ENCODE results near the gene CPSF3.
"Not testable (repeated sequence)": the region's sequence is repeated elsewhere in the genome, so short reads cannot be mapped to it uniquely, and the experiment has no call there.

CPSF3 gene

GRCh38 chr2:9466147-9466683 lies 42.8 kb downstream of the CPSF3 start:
- no peak for DNase-seq (ENCODE audit: low read depth)

DNA sequence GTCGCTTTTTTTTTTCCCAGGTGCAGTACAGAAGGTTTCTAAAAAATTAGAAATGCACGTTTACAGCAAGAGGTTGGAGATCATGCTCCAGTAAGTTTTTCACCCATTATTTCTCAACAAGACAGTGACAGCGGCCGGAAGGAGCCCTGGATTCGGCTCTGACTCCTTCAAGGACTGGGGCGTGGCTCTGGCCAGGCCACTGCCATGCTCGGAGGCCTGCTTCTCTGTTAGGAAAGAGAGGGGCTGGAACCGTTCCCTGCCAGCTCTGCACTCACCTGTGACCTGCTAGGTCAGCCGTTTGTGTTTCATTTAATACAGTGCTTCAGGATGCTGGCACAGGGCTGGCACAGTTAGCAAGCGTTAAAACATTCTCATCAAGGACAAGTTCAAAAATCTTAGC lies 44.2 kb downstream of the CPSF3 start:
- DNase-seq (ENCODE audit: low read depth): no peak

DNA sequence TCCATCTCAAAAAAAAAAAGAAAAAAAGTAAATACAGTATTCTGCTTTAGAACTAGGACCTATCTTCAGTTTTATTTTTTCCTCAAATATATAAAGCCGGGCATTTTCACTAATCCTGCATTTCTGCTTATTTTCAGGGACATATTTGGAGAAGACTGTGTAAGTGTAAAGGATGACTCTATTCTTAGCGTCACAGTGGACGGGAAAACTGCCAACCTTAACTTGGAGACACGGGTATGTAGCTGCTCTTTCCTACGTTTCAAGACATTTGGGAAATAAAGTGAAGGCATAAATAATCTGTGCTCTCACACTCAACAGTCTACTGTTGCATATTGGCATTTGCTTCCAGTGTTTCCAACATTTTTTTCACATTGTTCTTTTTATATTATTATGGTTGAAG lies 47.8 kb downstream of the CPSF3 start:
- no peak for DNase-seq (ENCODE audit: low read depth)

DNA sequence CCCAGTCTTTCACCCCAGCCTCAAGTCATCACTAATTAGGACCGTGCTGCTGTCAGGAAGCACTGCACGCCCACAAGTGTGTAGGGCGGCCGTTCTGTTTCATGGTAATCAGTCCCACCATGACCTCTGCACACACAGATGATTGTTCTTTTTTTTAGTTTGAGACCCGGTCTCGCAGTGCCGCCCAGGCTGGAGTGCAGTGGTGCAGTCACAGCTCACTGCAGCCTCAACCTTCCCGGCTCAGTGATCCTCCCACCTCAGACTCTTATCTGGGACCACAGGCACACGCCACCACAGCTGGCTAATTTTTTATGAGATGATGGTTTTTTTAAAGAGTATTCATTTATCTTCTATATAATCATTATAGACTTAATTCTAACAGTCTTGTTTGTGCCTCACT lies 49.1 kb downstream of the CPSF3 start:
- DNase-seq (ENCODE audit: low read depth): no peak

GRCh38 chr2:9473308-9473984 lies 50.0 kb downstream of the CPSF3 start:
- DNase-seq (ENCODE audit: low read depth): no peak

GRCh38 chr2:9473985-9474360 lies 50.5 kb downstream of the CPSF3 start:
- peak; percentile 32 for DNase-seq (ENCODE audit: low read depth)

DNA sequence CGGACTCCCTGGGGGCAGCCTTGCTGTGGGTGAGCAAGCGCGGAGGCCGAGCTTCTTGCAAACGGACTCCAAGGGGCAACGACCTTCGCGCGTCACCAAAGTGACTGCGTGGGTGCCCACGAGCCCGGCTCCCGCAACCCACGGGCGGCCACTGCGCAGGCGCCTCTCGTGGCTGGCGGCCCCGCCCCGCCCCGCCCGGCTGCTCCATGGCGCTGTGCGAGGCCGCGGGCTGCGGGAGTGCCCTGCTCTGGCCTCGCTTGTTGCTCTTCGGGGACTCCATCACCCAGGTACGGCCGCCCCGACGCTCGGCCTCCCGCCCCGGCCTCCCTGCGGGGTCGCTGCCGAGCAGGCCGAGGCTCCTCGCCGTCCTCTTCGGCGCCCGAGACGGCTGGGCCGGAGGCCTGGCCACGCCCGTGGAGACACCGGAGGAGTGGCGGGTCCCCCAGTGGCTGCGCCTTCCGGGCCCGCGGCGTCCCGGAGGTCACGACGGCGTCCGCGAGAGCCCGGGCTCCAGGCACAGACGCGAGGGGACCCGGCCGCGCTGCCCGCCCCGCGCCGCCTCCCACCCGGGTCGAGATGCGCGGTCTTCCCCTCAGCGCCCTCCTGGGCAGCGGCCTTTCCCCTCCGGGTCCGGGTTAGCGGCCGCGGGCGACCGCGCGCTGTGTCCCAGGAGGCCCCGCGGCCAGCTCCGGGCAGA lies 51.1 kb downstream of the CPSF3 start, which contains the start of gene IAH1:
IAH1 (plus strand) TSS at position 191 of the 697 bp plus-strand sequence; CDS start at position 207, 16 bp downstream.
- peak; percentile 39 for DNase-seq (ENCODE audit: low read depth)

DNA sequence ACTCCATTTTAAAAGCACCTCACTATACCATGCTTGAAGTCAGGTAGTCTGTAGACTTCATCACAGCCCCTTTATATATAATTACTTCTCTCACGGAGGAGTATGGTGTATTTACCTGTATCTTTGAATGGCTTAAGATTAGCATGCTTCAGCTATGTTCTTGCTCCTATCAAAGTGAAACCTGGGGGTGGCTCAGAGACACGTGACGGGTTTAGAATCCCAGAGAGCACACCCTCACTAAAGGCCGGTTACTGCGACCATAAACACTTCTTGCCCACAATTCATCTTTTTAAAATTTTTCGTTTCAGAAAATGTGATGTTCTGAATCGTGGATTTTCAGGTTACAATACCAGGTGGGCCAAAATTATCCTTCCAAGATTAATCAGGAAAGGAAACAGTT lies 54.5 kb downstream of the CPSF3 start:
- no peak for DNase-seq (ENCODE audit: low read depth)

GRCh38 chr2:9478526-9478925 lies 55.1 kb downstream of the CPSF3 start:
- no peak for DNase-seq (ENCODE audit: low read depth)

GRCh38 chr2:9480157-9480556 lies 56.7 kb downstream of the CPSF3 start:
- DNase-seq (ENCODE audit: low read depth): no peak

DNA sequence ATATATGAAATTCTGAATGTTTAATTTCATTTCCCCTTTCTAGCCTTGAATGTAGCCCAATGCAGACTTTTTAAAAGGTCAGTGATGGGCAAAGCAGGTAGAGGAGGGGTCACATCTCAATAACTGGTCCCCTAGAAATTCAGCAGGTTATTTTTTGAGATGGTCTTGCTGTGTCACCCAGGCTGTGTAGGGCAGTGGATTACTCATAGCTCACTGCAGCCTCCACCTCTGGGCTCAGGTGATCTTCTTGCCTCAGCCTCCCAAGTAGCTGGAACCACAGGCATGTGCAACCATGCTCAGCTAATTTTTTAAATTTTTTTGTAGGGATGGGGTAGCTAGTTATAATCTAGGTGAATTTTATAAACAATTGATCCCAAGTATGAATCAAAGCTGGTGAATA lies 59.7 kb downstream of the CPSF3 start:
- DNase-seq (ENCODE audit: low read depth): no peak

GRCh38 chr2:9484533-9484932 lies 61.1 kb downstream of the CPSF3 start:
- no peak for DNase-seq (ENCODE audit: low read depth)

DNA sequence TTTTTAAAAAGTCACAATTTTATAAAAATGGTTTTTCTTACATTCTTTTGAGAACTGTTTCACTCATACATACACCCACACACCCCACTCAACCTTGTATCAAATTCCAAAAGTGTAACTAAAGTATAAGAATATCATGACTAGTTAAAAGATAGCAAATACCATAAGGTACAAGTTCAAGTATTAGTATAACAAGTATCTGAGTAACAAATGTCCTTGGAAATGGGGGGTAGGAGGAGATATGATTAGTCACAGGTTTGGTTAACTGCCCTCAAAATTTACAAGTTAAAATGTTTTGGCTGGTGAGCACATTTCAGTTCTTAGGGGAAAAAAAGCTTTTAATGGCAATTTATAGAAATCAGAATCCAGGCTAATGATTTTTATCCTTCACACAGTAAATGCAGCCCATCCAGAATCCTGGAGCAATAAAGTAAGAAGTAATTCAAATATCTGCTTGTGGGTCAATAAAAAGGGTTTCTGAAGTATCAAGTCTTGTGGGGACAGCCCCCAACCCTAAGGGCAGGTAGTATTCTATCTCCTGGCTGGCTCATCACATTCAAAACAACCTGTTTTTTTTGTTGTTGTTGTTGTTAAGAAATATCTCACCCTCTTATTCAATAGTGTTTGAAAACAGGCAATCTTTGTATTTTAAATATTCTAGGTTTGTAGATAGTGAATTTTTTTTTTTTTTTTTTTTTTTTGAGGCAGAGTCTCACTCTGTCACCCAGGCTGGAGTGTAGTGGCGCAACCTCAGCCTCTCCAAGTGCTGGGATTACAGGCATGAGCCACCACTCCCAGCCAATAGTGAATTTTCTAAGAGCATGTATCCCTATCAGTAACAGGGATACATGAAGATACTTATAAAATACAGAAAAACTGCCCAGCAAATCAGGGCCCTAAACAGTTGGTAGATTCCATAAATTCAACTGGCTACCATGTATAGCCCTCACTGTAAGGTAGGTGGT lies 65.4 kb downstream of the CPSF3 start:
- DNase-seq (ENCODE audit: low read depth): no peak

DNA sequence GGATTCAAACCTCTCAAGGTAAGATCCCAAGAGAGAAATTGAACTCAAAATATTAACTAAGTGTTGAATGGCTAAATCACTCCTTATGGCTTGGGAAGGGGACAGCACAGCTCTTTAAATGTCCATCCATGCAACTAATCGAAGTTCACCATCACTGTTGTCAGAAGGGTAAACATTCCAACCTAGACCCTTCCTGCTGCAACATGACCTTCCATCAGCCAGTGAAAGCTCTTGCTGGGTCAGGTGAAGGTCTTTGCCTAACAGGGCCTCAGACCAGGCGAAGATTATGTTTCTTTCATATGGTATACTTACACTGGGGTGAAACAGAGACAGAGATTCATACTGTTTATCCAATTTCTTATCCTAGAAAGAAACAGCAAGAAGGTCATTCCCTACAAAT lies 67.3 kb downstream of the CPSF3 start:
- DNase-seq (ENCODE audit: low read depth): no peak

- no peak for DNase-seq (ENCODE audit: low read depth)
These were observed 69.5 kb downstream of the CPSF3 start for GRCh38 chr2:9492927-9493326.

GRCh38 chr2:9493478-9493877 lies 70.0 kb downstream of the CPSF3 start:
- no peak for DNase-seq (ENCODE audit: low read depth)

- DNase-seq (ENCODE audit: low read depth): no peak
These were observed 70.6 kb downstream of the CPSF3 start for GRCh38 chr2:9494081-9494480.

- DNase-seq (ENCODE audit: low read depth): no peak
These were observed 73.6 kb downstream of the CPSF3 start for GRCh38 chr2:9497017-9497416.

GRCh38 chr2:9498210-9498609 lies 74.8 kb downstream of the CPSF3 start:
- no peak for DNase-seq (ENCODE audit: low read depth)

DNA sequence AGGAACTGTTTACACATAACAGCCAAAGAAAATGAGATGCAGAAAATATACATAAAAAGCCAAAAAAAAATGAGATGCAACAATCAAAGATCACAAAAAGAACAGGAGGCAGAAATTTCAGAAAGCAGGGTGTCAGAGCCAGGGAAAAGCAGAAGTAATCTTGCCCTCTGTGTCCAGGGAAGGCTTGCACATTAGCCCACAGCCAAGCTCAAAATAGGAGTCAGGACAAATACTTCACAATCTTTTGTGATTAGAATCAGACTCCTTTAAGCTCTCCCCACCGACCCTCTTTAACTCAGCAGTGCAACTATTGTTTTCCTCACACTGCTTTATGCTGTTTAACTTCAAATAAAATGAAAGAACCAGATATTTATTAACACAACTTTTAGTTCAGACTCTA lies 85.5 kb downstream of the CPSF3 start:
- no peak for DNase-seq (ENCODE audit: low read depth)

DNA sequence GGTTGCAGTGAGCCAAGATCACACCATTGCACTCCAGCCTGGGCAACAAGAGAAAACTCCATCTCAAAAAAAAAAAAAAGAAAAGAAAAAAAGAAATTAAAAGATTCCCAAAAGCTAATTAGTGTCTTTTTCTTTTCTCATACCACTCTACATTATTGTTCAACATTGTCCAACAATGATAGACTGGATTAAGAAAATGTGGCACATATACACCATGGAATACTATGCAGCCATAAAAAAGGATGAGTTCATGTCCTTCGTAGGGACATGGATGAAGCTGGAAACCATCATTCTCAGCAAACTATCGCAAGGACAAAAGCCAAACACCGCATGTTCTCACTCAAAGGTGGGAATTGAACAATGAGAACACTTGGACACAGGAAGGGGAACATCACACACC lies 90.5 kb downstream of the CPSF3 start:
- not testable (repeated sequence) for DNase-seq (ENCODE audit: low read depth)

DNA sequence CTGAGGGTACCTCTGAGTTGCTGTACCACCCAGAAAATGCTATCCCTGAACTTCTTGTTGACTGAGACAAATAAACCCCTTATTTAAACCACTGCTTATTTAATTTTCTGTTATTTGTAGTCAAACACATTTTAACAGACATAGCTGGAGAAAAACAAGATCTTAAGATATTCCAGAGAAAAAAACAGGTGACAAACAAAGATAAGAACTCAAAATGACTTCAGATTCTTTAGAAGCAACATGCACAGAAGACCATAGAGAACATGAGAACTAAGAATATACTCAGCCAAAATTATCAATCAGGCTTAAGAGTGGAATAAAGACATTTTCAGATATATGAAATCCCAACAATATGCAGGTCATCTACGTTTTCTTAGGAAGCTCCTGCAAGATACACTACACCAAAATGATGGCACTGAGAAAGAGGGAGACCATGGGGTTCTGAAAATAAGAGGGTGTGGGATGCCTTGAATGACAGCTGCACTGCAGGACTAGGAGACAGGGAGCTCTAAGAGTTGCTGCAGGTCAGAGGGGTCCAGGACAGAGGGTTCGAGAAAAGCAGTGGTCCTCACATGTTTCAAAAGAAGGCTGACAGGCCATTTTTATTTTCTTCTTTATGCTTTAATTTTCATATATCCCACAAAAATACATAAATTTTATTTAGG lies 93.8 kb downstream of the CPSF3 start:
- DNase-seq (ENCODE audit: low read depth): no peak
